Type B pancreatic cell (in vitro differentiated cells): Measurements from ENCODE around the gene FCN2. TPM values are rescaled to one million over a fixed set of nuclear protein-coding genes. Genes with fewer than 3 reads are reported as not detected.

Experiments used
- DNase-seq: peaks from one replicate; pipeline ENCODE4 v3.0.0; 2021; ENCODE audit warnings: mixed read lengths; ENCODE audit not compliant: unreplicated experiment; ENCODE audit errors: extremely low spot score
- H3K27ac Mint-ChIP-seq: 2 replicates; pipeline ENCODE4 v1.8.0; 2021; ENCODE audit warnings: mild to moderate bottlenecking, mixed read lengths
- H3K27me3 Mint-ChIP-seq: 2 replicates; pipeline ENCODE4 v1.8.0; 2021; ENCODE audit warnings: mixed read lengths
- H3K36me3 Mint-ChIP-seq: 2 replicates; pipeline ENCODE4 v1.8.0; 2021; ENCODE audit warnings: mixed read lengths
- H3K4me1 Mint-ChIP-seq: one replicate; pipeline ENCODE4 v1.8.0; 2021; ENCODE audit warnings: mixed read lengths; ENCODE audit not compliant: unreplicated experiment
- H3K4me3 Mint-ChIP-seq: 2 replicates; pipeline ENCODE4 v1.8.0; 2021; ENCODE audit warnings: mild to moderate bottlenecking, mixed read lengths
- H3K9me3 Mint-ChIP-seq: 2 replicates; pipeline ENCODE4 v1.8.0; 2021; ENCODE audit warnings: mixed read lengths
- long read RNA-seq: library from polyadenylated mRNA; unstranded; transcript quantifications from one replicate; pipeline ENCODE4 v2.0.0, GENCODE V29; 2020
- total RNA-seq: library from RNA; stranded (reverse); gene quantifications from 2 replicates; pipeline ENCODE4 v1.2.1, GENCODE V29; 2021; ENCODE audit warnings: low replicate concordance
- TF ChIP-seq, protein P1 (sequence below): fragments of 200-600 bp; sonication (generic); conservative IDR thresholded peaks from 2 replicates; pipeline ENCODE4 v1.5.0; 2021; ENCODE audit warnings: antibody characterized with exemption, mild to moderate bottlenecking

FCN2 gene
- total RNA-seq = not detected in 2 replicates
- long read RNA-seq = 0 reads

DNA sequence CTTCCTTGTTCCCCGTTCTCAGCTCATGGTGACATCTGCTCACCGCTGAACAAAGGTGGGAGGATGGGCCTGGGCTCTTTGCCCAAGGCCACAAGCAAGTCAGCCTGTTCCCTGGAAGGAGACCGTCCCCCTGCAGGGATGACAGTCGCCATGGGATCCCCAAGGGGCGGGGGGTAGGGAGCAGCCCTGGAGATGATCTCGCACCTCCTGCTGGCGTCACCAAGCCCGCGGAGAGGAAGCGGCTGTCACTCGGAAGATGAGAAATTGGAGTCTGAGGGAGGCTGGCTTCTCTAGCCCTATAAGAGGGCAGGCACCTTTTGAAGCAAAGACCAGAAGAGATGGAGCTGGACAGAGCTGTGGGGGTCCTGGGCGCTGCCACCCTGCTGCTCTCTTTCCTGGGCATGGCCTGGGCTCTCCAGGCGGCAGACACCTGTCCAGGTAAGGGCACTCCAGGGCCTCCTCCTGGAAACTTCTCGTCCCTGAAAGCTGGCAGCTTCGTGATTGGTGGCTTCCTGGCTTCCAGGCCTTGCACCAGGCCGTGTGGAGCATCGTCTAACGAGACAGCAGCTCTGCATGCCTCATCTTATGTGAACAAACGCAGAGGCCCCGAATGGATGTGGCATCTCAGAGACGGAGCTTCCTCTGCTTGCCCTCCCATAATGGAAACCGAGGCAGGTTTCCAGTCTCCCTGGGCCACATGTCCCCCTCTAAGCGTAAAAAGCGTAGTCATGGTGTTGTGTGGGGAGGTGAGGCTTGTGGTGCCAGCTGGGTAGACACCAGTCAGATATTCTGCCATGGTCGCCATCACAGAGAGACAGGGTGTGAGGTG lies at the start of gene FCN2:
TSS of gene FCN2 (plus strand) at position 327 of the 829 bp plus-strand sequence. CDS start at position 339, 12 bp downstream.
- Mint-ChIP-seq H3K9me3 (no peaks in the 10 kb centered on the region), H3K4me3 (no peak within 1 kb of the TSS), H3K27me3 (peaks cover 10% of the 10 kb centered on the region), H3K4me1 (no peaks in the 10 kb centered on the region), H3K27ac (no peak within 1 kb of the TSS), H3K36me3 (no peaks in the 10 kb centered on the region)
- TF ChIP-seq, protein P1, sequence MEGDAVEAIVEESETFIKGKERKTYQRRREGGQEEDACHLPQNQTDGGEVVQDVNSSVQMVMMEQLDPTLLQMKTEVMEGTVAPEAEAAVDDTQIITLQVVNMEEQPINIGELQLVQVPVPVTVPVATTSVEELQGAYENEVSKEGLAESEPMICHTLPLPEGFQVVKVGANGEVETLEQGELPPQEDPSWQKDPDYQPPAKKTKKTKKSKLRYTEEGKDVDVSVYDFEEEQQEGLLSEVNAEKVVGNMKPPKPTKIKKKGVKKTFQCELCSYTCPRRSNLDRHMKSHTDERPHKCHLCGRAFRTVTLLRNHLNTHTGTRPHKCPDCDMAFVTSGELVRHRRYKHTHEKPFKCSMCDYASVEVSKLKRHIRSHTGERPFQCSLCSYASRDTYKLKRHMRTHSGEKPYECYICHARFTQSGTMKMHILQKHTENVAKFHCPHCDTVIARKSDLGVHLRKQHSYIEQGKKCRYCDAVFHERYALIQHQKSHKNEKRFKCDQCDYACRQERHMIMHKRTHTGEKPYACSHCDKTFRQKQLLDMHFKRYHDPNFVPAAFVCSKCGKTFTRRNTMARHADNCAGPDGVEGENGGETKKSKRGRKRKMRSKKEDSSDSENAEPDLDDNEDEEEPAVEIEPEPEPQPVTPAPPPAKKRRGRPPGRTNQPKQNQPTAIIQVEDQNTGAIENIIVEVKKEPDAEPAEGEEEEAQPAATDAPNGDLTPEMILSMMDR = no peak
- DNase-seq = no peak

DNA sequence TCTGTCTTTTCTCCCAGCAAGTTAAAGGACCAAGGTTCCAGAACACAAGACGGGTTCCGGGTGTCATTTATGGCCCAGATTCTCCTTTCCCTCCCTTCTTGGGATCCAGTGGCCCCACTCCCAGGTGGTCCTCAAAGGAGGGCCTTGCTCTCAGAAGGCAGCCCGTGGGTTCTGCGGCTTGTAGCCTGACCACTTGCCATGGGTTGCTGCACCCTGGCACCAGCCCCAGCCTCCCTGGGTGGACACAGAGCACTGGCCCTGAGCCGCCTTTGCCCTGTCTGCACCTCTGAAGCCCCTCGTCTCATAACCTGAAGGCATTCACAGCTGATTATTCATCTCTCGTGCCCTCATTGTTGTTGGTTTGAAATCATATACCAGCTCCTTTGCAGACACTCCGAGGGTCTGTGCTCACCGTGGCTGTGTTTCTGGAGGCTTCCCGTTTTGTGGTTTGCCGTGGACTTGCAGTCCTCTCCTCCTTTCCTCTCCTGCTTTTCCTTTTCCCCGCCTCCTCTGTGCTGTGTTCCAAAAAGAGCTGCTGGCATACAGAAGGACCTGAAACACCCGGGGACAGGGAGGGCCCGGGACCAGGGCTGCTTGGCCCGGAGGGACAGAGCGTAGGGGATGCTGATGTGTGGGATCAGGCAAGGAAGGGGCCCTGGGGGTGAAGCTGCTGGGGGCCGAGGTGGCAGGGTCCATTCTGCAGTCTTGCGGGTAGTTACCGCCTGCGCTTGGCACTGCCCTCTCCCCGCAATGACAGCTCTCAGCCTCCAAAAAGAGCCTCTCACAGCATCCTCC lies 49.5 kb upstream of the FCN2 start:
- no peak for DNase-seq
- Mint-ChIP-seq H3K9me3 (no peaks in the 10 kb centered on the region), H3K27ac (no peak overlapping the region)

DNA sequence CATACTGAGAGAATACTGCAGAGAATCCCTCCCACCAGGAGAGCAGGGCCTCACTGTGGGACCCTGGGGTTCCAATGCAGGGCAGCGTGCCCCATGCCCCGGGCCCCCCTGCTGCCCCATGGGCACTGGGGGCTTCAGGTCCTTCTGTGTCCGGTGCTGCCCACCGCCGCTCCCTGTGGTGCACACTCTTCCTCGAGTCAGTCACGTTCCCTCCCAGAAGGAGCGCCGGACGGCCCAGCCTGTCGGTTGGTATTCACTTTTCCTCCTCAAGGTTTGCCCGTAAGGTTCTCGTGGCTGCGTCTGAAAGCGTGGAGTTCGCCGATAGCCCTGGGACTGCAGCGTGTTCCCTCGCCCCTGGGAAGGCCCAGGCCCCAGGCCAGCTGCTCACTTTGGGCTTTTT lies 48.1 kb upstream of the FCN2 start:
- no peak overlapping the region for H3K27ac Mint-ChIP-seq

More for the DNA sequence above, 49.5 kb upstream of the FCN2 start:
- H3K4me1 Mint-ChIP-seq = no peaks in the 10 kb centered on the region
- H3K4me3 Mint-ChIP-seq = no peak overlapping the region
- no peaks in the 10 kb centered on the region for H3K36me3 Mint-ChIP-seq
- H3K27me3 Mint-ChIP-seq = no peaks in the 10 kb centered on the region
- TF ChIP-seq, protein P1 = no peak

DNA sequence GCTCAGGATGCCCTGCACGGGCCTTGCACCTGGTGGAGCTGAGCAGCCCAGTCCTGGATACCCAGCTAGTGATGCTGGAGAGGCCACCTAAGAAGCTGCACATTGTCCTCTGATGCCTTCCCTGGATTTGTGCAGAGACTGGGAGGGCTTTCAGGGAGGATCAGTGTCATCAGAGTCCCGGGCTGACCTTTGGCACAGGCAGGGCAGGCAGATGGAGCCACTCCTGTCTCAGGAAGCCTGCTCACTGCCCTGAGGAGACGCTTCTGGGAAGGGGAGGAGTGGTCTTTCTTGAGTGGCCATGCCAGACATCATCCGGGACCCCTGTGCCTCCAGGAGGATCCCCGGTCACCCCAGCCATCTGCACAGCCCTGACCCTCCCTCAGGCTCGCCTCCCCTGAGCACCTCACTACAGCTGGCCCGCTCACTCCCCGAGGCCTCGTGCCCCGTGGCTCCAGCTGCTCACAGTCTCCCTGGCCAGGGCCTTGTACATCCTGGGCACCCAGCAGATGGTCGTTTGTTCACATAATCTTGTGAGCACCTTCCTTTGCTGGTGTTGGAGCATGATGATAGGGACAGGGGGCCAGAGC lies 47.2 kb upstream of the FCN2 start:
- Mint-ChIP-seq H3K9me3 (no peaks in the 10 kb centered on the region), H3K27me3 (no peaks in the 10 kb centered on the region), H3K36me3 (no peaks in the 10 kb centered on the region), H3K4me3 (no peak overlapping the region), H3K27ac (no peak overlapping the region), H3K4me1 (no peaks in the 10 kb centered on the region)
- TF ChIP-seq, protein P1 = no peak
- DNase-seq = no peak

More for the DNA sequence above, 48.1 kb upstream of the FCN2 start:
- Mint-ChIP-seq H3K4me3 (no peak overlapping the region), H3K4me1 (no peaks in the 10 kb centered on the region), H3K27me3 (no peaks in the 10 kb centered on the region), H3K36me3 (no peaks in the 10 kb centered on the region), H3K9me3 (no peaks in the 10 kb centered on the region)
- DNase-seq = no peak
- TF ChIP-seq, protein P1 = no peak

DNA sequence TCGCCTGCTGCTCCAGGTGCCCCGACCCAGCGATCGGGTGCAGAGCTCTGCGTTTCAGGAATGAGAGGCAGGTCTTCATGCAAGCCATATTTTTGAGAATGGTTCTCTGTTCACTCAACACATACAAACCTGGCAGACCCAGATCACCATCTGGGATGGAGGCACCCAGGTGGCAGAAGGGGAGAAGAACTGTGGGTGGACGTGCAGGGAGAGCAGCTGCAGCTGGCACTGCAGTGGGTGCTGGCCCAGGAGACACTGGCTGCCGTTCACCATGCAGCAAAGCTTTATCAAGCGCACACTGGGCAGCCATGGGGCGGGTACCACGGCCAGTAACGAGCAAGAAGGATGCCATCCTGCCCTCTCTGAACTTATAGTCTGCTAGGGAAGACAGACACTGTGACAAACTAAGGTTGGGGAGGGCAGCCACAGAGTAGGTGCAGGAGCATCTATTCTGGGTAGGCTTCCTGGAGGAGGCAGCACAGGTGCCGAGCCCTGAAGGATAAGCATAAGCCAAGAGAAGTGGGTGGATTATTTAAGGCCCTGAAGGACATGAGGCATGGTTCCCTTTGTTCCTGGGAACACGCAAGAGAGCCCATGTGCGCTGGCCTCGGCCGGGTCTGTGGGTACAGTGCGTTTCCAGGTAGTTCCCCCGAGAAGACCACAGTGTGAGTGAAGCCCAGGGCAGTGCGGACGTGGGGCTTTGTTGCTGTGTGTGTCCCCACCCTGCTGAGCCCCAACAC lies 46.2 kb upstream of the FCN2 start:
- no peak overlapping the region for H3K4me3 Mint-ChIP-seq
- TF ChIP-seq, protein P1 = no peak
- H3K27me3 Mint-ChIP-seq = no peaks in the 10 kb centered on the region
- no peaks in the 10 kb centered on the region for H3K9me3 Mint-ChIP-seq
- DNase-seq = no peak
- no peaks in the 10 kb centered on the region for H3K36me3 Mint-ChIP-seq
- no peak overlapping the region for H3K27ac Mint-ChIP-seq
- H3K4me1 Mint-ChIP-seq = no peaks in the 10 kb centered on the region
